Thoracic aorta (tissue), 2 donors: Measurements from ENCODE around the gene PCDH9. TPM values are rescaled to one million over a fixed set of nuclear protein-coding genes. Genes with fewer than 3 reads are reported as not detected.
"Not testable (repeated sequence)": the region's sequence is repeated elsewhere in the genome, so short reads cannot be mapped to it uniquely, and the experiment has no call there.

Experiments used
- ATAC-seq: fragments of 150-250 bp; one replicate; pipeline ENCODE4 v1.8.0; 2017; ENCODE audit warnings: low read depth; ENCODE audit not compliant: insufficient number of reproducible peaks, low FRiP score
- DNase-seq: peaks from one replicate; pipeline ENCODE4 v3.0.0-alpha.2; 2020; ENCODE audit warnings: low spot score
- H3K27ac ChIP-seq, 2 donors: fragments of 200-600 bp; sonication (generic); 1 replicate in 1 of 2; 2 replicates in 1 of 2; pipeline ENCODE4 v1.5.1; 2016; ENCODE audit warnings: mild to moderate bottlenecking in 2 of 2, moderate library complexity in 2 of 2
- H3K27me3 ChIP-seq: fragments of 200-600 bp; sonication (generic); replicated peaks from 2 replicates; pipeline ENCODE4 v1.6.0; 2016; ENCODE audit warnings: mild to moderate bottlenecking; ENCODE audit not compliant: insufficient read depth
- H3K36me3 ChIP-seq: fragments of 200-600 bp; sonication (generic); one replicate; pipeline ENCODE4 v1.5.1; 2016
- H3K4me1 ChIP-seq, 2 donors: fragments of 200-600 bp; sonication (generic); 1 replicate in 1 of 2; 2 replicates in 1 of 2; pipeline versions ENCODE4 v1.5.1 to v1.6.0; 2016; ENCODE audit warnings: low read depth in 2 of 2, mild to moderate bottlenecking in 1 of 2; ENCODE audit not compliant: control insufficient read depth in 1 of 2
- H3K4me3 ChIP-seq: fragments of 200-600 bp; sonication (generic); 2 replicates; pipeline ENCODE4 v1.5.1; 2016; ENCODE audit warnings: mild to moderate bottlenecking
- H3K9me3 ChIP-seq: fragments of 200-600 bp; sonication (generic); 2 replicates; pipeline ENCODE4 v1.5.1; 2016
- total RNA-seq, 2 donors: library from RNA; depleted of rRNA; stranded (reverse); fragments of >200 nt; gene quantifications; one replicate each; pipeline versions ENCODE4 v1.1.0 to v1.2.3, GENCODE V29; 2016
- TF ChIP-seq, protein P1 (sequence below): fragments of 200-600 bp; sonication (generic); IDR thresholded peaks from one replicate; pipeline ENCODE4 v1.5.1; 2019; ENCODE audit warnings: antibody characterized with exemption

The PCDH9 gene
- total RNA-seq, 2 donors from 2014 or later = 12.3 to 15.3 TPM

- ATAC-seq = no peak
- H3K4me3 ChIP-seq = no peak overlapping the region
- no peaks in the 10 kb centered on the region for H3K4me1 ChIP-seq
- H3K36me3 ChIP-seq = no peaks in the 10 kb centered on the region
- TF ChIP-seq, protein P1, sequence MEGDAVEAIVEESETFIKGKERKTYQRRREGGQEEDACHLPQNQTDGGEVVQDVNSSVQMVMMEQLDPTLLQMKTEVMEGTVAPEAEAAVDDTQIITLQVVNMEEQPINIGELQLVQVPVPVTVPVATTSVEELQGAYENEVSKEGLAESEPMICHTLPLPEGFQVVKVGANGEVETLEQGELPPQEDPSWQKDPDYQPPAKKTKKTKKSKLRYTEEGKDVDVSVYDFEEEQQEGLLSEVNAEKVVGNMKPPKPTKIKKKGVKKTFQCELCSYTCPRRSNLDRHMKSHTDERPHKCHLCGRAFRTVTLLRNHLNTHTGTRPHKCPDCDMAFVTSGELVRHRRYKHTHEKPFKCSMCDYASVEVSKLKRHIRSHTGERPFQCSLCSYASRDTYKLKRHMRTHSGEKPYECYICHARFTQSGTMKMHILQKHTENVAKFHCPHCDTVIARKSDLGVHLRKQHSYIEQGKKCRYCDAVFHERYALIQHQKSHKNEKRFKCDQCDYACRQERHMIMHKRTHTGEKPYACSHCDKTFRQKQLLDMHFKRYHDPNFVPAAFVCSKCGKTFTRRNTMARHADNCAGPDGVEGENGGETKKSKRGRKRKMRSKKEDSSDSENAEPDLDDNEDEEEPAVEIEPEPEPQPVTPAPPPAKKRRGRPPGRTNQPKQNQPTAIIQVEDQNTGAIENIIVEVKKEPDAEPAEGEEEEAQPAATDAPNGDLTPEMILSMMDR = no peak
- H3K27me3 ChIP-seq = no peaks in the 10 kb centered on the region
- DNase-seq = no peak
- no peaks in the 10 kb centered on the region for H3K9me3 ChIP-seq
- no peak overlapping the region for H3K27ac ChIP-seq
These were observed 967.8 kb downstream of the PCDH9 start for GRCh38 chr13:66262330-66262729.

DNA sequence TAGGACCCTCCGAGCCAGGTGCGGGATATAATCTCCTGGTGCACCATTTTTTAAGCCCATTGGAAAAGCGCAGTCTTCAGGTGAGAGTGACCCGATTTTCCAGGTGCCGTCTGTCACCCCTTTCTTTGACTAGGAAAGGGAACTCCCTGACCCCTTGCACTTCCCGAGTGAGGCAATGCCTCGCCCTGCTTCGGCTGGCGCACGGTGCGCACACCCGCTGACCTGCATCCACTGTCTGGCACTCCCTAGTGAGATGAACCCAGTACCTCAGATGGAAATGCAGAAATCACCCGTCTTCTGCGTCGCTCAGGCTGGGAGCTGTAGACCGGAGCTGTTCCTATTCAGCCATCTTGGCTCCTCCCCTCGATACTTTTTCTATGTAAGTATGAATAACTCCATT, 970.7 kb downstream of the PCDH9 start:
- not testable (repeated sequence) for H3K27ac ChIP-seq, H3K36me3 ChIP-seq, DNase-seq, H3K27me3 ChIP-seq, H3K9me3 ChIP-seq, ATAC-seq, H3K4me1 ChIP-seq, H3K4me3 ChIP-seq
